Lower leg skin (tissue), 3 donors: ENCODE results near the gene SAMD10.
"Not testable (repeated sequence)": the region's sequence is repeated elsewhere in the genome, so short reads cannot be mapped to it uniquely, and the experiment has no call there.

Experiments
- CTCF ChIP-seq, 3 donors: fragments of 450-650 bp; IDR thresholded peaks; one replicate each; pipeline ENCODE4 v1.5.1; 2016; ENCODE audit warnings: antibody characterized with exemption in 3 of 3, mild to moderate bottlenecking in 3 of 3, moderate library complexity in 2 of 3
- POLR2A ChIP-seq, 2 donors: fragments of 450-650 bp; IDR thresholded peaks; one replicate each; pipeline ENCODE4 v1.6.1; 2016 to 2017; ENCODE audit warnings: antibody characterized with exemption in 2 of 2, mild to moderate bottlenecking in 1 of 2, moderate library complexity in 1 of 2

DNA sequence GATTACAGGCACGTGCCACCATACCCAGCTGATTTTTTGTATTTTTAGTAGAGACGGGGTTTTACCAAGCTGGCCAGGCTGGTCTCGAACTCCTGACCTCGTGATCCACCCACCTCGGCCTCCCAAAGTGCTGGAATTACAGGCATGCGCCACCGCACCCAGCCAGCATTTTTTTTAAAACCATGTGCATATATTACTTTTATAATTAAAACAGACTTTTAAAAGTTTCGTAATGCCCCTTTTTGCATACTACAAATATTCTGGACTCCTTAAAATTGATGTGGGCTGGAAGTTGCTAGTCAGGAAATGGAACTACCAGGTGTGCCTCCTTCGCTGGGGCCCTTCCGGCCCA is 7.5 kb downstream of the SAMD10 start:
- TF ChIP-seq POLR2A, CTCF (IDR thresholded peaks at IDR 0.05): not testable (repeated sequence)
